Measurements from ENCODE around the gene WDR46.
"Not testable (repeated sequence)": the region's sequence is repeated elsewhere in the genome, so short reads cannot be mapped to it uniquely, and the experiment has no call there.

WDR46 gene

GRCh38 chr6:33288141-33288920, 708 bp downstream of the WDR46 start:
- DNase-seq (ENCODE audit: low read depth, low spot score) = no peak

GRCh38 chr6:33286946-33287914, 1.8 kb downstream of the WDR46 start:
- DNase-seq (ENCODE audit: low read depth, low spot score) = no peak

GRCh38 chr6:33285214-33285613, 3.8 kb downstream of the WDR46 start:
- not testable (repeated sequence) for DNase-seq (ENCODE audit: low read depth, low spot score)

DNA sequence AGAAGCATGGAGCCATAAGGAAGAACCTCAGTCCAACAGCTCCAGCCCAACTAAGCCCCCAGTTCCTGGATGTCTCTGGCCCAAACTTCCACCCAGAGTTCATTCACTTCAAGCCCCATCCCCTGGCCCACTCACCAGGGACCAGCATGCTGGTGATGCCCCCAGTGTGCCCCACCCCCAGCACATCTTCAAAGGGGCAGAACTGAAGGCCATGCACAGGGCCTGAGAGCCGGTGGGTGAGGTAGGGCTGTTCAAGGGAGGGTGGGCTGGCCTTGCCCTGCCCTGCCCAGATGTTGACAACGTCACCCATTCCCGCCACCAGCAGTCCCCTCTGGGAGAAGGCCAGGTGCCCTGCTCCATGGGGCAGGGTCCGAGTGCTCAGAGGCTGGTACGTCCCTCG, 8.5 kb downstream of the WDR46 start:
- no peak for DNase-seq (ENCODE audit: low read depth, low spot score)

- no peak for DNase-seq (ENCODE audit: low read depth, low spot score)
Measured at GRCh38 chr6:33279971-33280511, 9.0 kb downstream of the WDR46 start.

GRCh38 chr6:33279257-33279695, 9.8 kb downstream of the WDR46 start:
- no peak for DNase-seq (ENCODE audit: low read depth, low spot score)

DNA sequence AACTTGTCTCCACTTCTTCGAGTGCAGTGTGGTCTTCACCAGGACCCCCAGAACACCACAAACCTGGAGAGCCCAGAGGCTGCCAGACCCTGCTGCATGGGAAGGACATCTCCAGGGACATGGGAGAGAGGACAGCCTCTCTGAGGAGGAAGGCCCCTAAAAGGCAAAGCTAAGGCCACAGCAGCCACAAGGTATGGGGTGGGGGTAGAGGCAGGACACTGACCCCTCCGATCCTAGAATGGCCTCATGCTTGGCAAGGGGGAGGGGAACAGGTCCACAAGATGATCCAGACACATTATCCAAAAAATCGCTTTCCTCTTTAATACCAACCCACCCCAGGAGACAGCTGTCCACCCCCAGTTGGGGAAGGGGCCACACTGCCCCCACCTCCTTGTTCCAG, 10.2 kb downstream of the WDR46 start:
- DNase-seq (ENCODE audit: low read depth, low spot score) = no peak

DNA sequence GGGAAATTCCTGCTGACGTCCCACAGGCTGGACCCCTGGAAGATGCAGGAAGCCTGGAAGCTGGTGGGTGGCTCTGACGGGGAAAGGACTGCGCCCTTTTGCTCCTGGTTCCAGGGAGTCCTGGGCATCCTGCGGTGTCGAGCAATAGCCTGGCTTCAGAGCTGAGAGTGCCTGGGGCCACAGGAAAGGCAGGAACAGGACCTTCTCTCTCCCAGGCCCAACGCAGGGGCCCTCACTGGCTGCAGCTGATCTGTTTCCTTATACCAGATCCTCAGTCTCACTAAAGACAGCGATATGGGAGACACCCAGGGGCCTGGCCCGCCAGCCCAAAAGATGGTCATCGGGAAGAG, 10.7 kb downstream of the WDR46 start:
- no peak for DNase-seq (ENCODE audit: low read depth, low spot score)

GRCh38 chr6:33277663-33278391, 11.2 kb downstream of the WDR46 start:
- no peak for DNase-seq (ENCODE audit: low read depth, low spot score)

DNA sequence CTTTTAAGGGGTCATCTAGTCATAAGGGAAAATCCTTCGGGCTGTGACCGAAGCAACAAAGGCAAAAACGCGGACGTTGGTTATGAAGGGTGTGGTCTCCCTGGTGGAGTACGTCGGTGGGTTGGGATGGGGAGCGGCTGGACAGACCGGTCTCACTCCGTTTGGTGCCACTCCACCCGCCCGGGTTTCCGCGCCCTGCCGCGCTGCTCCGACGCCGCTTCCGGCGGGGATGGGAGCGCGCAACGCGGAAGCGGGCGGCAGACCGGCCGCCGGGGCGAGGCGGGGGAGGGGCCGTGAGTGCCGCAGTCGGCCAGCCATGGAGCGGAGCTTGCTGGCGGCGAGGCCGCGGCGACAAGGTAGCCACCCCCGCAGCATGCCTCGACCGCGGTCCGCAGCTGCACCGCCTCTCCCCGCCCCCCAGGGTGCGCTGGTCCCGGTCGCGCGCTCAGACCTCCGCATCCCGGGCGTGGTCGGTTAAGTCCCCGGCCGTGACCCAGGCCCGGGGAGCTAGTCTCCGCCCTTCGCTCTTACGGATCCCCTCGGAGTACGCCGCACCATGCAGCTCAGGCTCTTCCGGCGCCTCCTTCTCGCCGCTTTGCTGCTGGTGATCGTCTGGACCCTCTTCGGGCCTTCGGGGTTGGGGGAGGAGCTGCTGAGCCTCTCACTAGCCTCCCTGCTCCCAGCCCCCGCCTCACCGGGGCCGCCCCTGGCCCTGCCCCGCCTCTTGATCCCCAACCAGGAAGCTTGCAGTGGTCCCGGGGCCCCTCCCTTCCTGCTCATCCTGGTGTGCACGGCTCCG, 12.0 kb downstream of the WDR46 start, which contains the start of gene B3GALT4:
B3GALT4 (plus strand) TSS at position 260 of the 799 bp plus-strand sequence; CDS start at position 557, 297 bp downstream.
- peak; percentile 41 for DNase-seq (ENCODE audit: low read depth, low spot score)

GRCh38 chr6:33276581-33276863, 12.5 kb downstream of the WDR46 start:
- DNase-seq (ENCODE audit: low read depth, low spot score) = no peak

DNA sequence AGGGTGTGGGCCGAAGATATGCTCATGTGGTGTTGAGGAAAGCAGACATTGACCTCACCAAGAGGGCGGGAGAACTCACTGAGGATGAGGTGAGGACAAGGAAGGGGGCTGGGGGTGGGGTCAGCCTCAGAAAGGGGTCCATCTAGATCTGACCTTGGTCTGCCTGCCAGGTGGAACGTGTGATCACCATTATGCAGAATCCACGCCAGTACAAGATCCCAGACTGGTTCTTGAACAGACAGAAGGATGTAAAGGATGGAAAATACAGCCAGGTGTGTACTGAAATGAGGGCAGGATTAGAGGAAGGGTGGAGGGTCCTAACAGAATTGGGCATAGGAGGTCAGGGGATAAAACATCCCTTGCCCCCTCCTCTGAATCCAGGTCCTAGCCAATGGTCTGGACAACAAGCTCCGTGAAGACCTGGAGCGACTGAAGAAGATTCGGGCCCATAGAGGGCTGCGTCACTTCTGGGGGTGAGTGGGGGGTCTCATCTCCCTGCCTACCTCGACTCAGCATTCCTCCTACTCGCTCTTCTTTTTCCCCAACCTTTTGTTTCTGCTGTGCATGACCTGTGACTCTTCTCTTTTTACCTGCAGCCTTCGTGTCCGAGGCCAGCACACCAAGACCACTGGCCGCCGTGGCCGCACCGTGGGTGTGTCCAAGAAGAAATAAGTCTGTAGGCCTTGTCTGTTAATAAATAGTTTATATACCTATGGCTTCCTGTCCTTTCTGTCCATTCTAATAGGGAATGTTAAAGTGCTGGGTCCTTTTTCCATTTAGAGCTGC, 13.1 kb downstream of the WDR46 start:
- not testable (repeated sequence) for DNase-seq (ENCODE audit: low read depth, low spot score)

DNA sequence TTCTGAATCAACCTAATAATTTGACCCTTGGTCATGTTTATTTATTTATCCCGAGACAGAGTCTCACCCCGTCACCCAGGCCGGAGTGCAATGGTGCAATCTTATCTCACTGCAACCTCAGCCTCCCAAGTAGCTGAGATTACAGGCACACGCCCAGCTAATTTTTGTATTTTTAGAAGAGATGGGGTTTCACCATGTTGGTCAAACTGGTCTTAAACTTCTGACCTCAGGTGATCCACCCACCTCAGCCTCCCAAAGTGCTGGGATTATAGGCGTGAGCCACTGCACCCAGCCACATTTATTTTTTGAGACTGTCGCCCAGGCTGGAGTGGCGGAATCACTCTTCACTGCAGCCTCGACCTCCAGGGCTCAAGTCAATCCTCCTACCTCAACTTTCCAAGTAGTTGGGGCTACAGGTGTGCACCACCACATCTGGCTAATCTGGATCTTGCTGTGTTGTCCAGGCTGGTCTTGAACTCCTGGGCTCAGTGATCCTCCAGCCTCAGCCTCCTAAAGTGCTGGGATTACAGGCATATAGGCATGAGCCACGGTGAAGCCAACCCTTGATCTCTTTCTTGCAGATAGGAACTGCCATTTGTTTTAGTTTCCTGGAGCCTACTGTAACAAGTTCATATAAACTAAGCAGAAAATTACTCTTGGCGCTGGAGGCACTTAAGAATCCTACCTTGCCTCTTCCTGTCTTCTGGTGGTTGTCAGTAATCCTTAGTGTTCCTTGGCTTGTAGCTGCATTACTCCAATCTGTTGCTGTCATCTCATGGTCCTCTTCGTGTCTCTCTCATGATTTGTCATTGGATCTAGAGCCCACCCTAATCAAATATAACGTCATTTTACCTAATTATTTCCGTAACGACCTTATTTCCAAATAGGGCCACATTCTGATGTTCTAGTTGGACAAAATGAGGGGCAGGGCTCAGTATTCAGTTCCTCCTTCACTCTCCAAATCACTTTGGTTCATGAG, 14.8 kb downstream of the WDR46 start:
- DNase-seq (ENCODE audit: low read depth, low spot score) = no peak

DNA sequence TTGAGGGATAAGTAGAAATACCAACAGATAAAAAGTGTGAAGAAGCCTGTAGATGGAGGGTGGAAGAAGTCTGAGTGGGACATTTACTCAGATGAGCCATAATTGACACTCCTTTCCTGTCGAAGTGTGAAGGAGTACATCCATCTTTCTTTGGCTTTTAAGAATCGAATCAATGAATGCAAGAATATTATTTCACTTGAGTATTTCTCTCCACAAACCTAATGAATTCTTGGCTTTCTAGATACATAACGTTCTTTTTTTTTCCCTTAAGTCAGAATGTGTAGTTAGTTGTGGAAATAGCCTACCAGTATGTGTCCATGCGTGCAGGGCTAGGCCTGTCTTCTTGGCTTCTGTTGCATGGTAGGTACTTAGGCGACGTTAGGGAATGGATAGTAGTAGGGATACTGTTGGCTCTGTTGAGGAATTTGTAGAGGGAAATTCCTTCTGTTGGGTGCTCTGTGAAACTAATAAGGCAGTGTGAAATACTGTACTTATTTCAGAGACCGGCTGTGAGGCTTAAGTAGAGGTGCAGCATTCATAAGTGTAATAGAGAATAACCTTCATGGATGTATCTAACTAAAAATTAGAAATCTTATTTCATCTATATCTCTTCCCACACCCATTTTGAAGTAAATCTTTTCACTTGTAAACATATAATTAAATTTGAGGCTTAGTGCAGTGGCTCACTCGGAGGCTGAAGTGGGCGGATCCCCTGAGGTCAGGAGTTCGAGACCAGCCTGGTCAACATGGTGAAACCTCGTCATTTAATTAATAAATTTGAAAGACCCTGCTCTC, 15.7 kb downstream of the WDR46 start:
- DNase-seq (ENCODE audit: low read depth, low spot score) = no peak

GRCh38 chr6:33272275-33273128, 16.5 kb downstream of the WDR46 start:
- DNase-seq (ENCODE audit: low read depth, low spot score) = no peak

DNA sequence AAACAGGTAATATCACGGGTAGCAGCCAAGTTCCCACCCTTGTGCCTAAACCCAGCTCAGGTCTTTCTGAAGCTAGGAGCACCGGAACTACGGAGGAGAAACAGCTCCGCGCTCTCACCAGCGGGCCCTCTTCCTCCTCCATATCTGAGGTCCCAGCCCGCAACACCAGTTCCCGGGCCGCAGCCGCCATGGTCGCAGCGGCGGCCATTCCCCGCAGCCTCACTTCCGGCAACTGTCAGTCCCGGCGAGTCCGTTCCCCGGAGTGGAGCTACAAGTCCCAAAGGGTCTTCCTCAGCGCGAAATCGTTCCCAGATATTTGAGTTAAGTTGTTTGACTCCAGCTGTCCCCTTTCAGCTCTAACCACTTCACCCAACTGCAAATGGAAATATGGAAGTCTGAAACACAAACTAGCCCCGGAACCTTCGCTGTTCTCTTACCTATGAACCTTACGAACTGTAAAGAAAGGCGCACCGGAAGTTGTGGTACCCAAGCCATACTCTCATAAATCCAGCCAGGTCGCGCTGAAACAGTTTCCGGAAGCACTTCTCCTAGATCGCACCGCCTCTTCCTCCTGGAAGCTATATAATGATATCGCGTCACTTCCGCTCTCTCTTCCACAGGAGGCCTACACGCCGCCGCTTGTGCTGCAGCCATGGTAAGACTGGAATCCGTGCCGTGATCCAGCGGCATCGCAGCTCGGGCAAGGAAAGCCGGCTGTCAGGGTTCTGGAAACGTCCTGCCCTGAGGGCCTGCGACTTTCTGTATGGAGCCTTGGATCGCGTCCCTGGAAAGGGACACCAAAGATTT, 17.4 kb downstream of the WDR46 start, which contains the start of the genes RPS18 and VPS52:
RPS18 (plus strand) TSS at position 608 of the 807 bp plus-strand sequence; CDS start at position 653, 45 bp downstream.
VPS52 (minus strand) TSS at position 409 of the 807 bp plus-strand sequence; CDS start at position 208, 201 bp downstream.
- DNase-seq (ENCODE audit: low read depth, low spot score) = peak; percentile 77

Data from activated naive CD8-positive, alpha-beta T cell treated with anti-CD3 and anti-CD28 coated beads, Interleukin-2, amount 50 U/mL, for 16 hours (primary cell).